K562 (cell line): ENCODE data around the gene OSGEP. TPM values are rescaled to one million over a fixed set of nuclear protein-coding genes. Genes with fewer than 3 reads are reported as not detected.
A peak's percentile ranks its signal among the peaks of the same experiment; 100 is the strongest.

Experiments
- BRF2 ChIP-seq: IDR thresholded peaks from 3 replicates; pipeline ENCODE4 v1.6.1; 2011; ENCODE audit warnings: borderline replicate concordance, mild to moderate bottlenecking; ENCODE audit not compliant: insufficient read length, insufficient read depth
- CBFA2T2 ChIP-seq: fragments of 450-650 bp; conservative IDR thresholded peaks from 2 replicates; pipeline ENCODE4 v1.6.1; 2017; ENCODE audit warnings: mild to moderate bottlenecking
- CREBBP ChIP-seq: IDR thresholded peaks from one replicate; pipeline ENCODE4 v1.6.1; 2012; ENCODE audit warnings: low read depth, mild to moderate bottlenecking, control low read depth, inconsistent platforms, low read length
- CREM ChIP-seq: IDR thresholded peaks from 2 replicates; pipeline ENCODE4 v1.6.1; 2014; ENCODE audit warnings: antibody characterized with exemption, low read depth
- FOS ChIP-seq: IDR thresholded peaks from 3 replicates; pipeline ENCODE4 v1.6.1; 2011; ENCODE audit not compliant: insufficient read length; ENCODE audit errors: extremely low read depth
- KDM1A ChIP-seq, 2 experiments: fragments of 450-650 bp; IDR thresholded peaks; 2 replicates each; pipeline ENCODE4 v1.6.1; 2016; ENCODE audit warnings: mild to moderate bottlenecking in 2 of 2
- MCM5 ChIP-seq: fragments of 450-650 bp; IDR thresholded peaks from 2 replicates; pipeline ENCODE4 v1.6.1; 2016; ENCODE audit warnings: low read depth
- NCOR1 ChIP-seq: fragments of 450-650 bp; IDR thresholded peaks from 2 replicates; pipeline ENCODE4 v1.6.1; 2016; ENCODE audit warnings: mild to moderate bottlenecking, moderate library complexity
- POLR2G ChIP-seq: fragments of 200-400 bp; formaldehyde crosslinking; IDR thresholded peaks from 2 replicates; pipeline ENCODE4 v1.6.1; 2017; ENCODE audit warnings: low read depth, mild to moderate bottlenecking, antibody characterized with exemption, low read length, moderate library complexity
- POLR3G ChIP-seq: IDR thresholded peaks from 2 replicates; pipeline ENCODE4 v1.6.1; 2011; ENCODE audit not compliant: insufficient read length, insufficient replicate concordance; ENCODE audit errors: extremely low read depth
- PRMT5 ChIP-seq: sonication (generic); formaldehyde crosslinking; IDR thresholded peaks from 2 replicates; pipeline ENCODE4 v1.5.0; 2020; ENCODE audit warnings: missing genetic modification reagents
- PTBP1 ChIP-seq: fragments of 200-400 bp; formaldehyde crosslinking; IDR thresholded peaks from 2 replicates; pipeline ENCODE4 v1.6.1; 2017; ENCODE audit warnings: low read depth, low read length
- PYGO2 ChIP-seq: fragments of 450-650 bp; IDR thresholded peaks from 2 replicates; pipeline ENCODE4 v1.6.1; 2016; ENCODE audit warnings: mild to moderate bottlenecking, missing genetic modification characterization, moderate library complexity, missing compliant biosample characterization
- SMARCA5 ChIP-seq: fragments of 450-650 bp; IDR thresholded peaks from 2 replicates; pipeline ENCODE4 v1.6.1; 2016
- TCF3 ChIP-seq: sonication (generic); formaldehyde crosslinking; IDR thresholded peaks from 2 replicates; pipeline ENCODE4 v1.4.0; 2020; ENCODE audit warnings: mild to moderate bottlenecking, missing genetic modification reagents
- THRA ChIP-seq: fragments of 450-650 bp; IDR thresholded peaks from 2 replicates; pipeline ENCODE4 v1.6.1; 2017; ENCODE audit warnings: mild to moderate bottlenecking, moderate library complexity
- ZBTB5 ChIP-seq: fragments of 450-650 bp; IDR thresholded peaks from 2 replicates; pipeline ENCODE4 v1.6.1; 2017; ENCODE audit warnings: antibody characterized with exemption
- ZNF184 ChIP-seq: sonication (generic); formaldehyde crosslinking; IDR thresholded peaks from 2 replicates; pipeline ENCODE4 v1.5.0; 2020; ENCODE audit warnings: missing genetic modification reagents
- ZNF408 ChIP-seq: fragments of 250-450 bp; sonication (Bioruptor Pico); IDR thresholded peaks from 2 replicates; pipeline ENCODE4 v1.4.0; 2020; ENCODE audit warnings: low read depth, mild to moderate bottlenecking, moderate library complexity
- ZNF830 ChIP-seq: fragments of 250-450 bp; sonication (Bioruptor Pico); IDR thresholded peaks from 2 replicates; pipeline ENCODE4 v1.5.0; 2021; ENCODE audit warnings: mild to moderate bottlenecking
- polyA plus RNA-seq, 8 experiments: library from polyadenylated mRNA; depleted of rRNA in 4 of 8; stranded (reverse) in 5 of 8; unstranded in 3 of 8; fragments of >200 nt; fragmentation: Nextera tagmentation in 2 of 8; fragmentation: Illumina TruSeq in 1 of 8; extraction: Ambion mirVana in 2 of 8; extraction: Trizol in 1 of 8; gene quantifications; 2 replicates each; pipeline versions ENCODE4 v1.2.1 to v1.2.3, GENCODE V29; 2011 to 2014; ENCODE audit warnings: inconsistent platforms in 1 of 8, missing spikeins in 1 of 8
- total RNA-seq, 7 experiments: library from RNA; depleted of rRNA in 6 of 7; stranded (reverse); fragments of >200 nt in 6 of 7; fragmentation: Illumina TruSeq in 2 of 7; extraction: Trizol in 2 of 7; gene quantifications; 2 replicates each; pipeline versions ENCODE4 v1.2.1 to v1.2.3, GENCODE V29; 2011 to 2021; ENCODE audit warnings: low replicate concordance in 1 of 7
- TF ChIP-seq, protein P1 (sequence below): fragments of 250-450 bp; sonication (Bioruptor Pico); IDR thresholded peaks from 2 replicates; pipeline ENCODE4 v1.8.0; 2022; ENCODE audit warnings: inconsistent platforms, mild to moderate bottlenecking, moderate library complexity, borderline replicate concordance
- TF ChIP-seq, protein P2 (sequence below): fragments of 450-650 bp; formaldehyde crosslinking; IDR thresholded peaks from 2 replicates; pipeline ENCODE4 v1.4.0; 2022; ENCODE audit warnings: missing genetic modification characterization

OSGEP gene
- total and polyA plus RNA-seq, 9 of the 15 experiments (the other 6 are each of a cell fraction or from before 2014, with no cell fraction given): 32.1 to 59.2 (median 44.1) TPM

DNA sequence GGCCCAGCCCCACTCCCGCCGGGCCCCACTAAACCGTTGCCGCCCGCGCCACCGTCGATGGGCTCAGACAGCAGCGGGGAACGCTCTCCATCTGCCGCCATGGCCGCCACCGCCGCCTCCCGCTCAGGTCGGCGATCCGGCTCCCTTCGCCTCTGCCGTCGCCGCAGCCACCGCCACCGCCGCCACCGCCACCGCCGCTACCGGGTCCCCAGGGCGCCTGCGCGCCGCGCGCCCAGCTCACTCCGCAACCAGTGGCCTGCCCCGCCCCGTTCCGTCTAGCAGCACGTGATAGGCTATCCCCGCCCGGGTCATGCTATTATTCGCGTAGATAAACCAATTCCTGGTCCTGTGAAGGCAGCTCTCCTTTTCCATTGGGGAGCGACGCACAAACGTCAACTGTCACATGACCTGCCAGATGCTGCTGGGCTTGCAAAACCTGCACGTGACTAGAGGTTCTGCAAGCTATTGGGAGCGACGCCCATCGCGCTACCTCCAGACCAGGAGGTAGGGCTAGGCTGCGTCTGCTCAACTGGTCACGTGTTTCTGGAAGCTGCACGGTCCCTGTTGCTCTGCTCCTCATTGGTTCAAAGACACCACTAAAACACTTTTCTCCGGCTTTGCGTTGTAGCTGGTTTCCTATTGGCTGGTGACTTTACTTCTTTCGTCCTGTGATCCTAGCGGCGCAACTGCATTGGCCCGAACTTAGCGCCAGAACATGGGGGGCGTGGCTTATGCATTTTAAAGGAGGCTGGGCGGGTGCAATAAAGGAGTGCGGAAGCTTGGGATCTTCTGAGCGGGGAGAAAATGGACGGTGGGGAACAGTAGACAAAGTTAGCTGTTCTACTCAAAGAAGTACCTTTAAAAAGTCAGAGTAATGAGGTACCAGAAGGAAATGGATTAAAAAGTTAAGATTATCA is 6.9 kb upstream of the OSGEP start, which contains the start of gene PIP4P1 (continued):
- TF ChIP-seq, protein P1, sequence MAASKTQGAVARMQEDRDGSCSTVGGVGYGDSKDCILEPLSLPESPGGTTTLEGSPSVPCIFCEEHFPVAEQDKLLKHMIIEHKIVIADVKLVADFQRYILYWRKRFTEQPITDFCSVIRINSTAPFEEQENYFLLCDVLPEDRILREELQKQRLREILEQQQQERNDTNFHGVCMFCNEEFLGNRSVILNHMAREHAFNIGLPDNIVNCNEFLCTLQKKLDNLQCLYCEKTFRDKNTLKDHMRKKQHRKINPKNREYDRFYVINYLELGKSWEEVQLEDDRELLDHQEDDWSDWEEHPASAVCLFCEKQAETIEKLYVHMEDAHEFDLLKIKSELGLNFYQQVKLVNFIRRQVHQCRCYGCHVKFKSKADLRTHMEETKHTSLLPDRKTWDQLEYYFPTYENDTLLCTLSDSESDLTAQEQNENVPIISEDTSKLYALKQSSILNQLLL (CRISPR knock-in tag): no peak
- peak; percentile 95 for TF ChIP-seq CBFA2T2
- peak; percentile 80 for TF ChIP-seq POLR2G
- TF ChIP-seq MCM5: no peak
- TF ChIP-seq PTBP1: no peak
- TF ChIP-seq SMARCA5: no peak
- no peak for TF ChIP-seq THRA
- TF ChIP-seq PRMT5 (CRISPR knock-in tag): no peak
- TF ChIP-seq TCF3 (CRISPR knock-in tag): 0 out of 2 replicates have a peak, but pooled peaks have one; percentile 20
- no peak for TF ChIP-seq CREBBP
- no peak for TF ChIP-seq NCOR1
- TF ChIP-seq KDM1A (IDR thresholded peaks at IDR 0.05): no peak
- TF ChIP-seq, protein P2, sequence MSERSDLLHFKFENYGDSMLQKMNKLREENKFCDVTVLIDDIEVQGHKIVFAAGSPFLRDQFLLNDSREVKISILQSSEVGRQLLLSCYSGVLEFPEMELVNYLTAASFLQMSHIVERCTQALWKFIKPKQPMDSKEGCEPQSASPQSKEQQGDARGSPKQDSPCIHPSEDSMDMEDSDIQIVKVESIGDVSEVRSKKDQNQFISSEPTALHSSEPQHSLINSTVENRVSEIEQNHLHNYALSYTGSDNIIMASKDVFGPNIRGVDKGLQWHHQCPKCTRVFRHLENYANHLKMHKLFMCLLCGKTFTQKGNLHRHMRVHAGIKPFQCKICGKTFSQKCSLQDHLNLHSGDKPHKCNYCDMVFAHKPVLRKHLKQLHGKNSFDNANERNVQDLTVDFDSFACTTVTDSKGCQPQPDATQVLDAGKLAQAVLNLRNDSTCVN (CRISPR knock-in tag): no peak
- peak; percentile 74 for TF ChIP-seq FOS
- TF ChIP-seq ZNF408: no peak
- TF ChIP-seq ZNF830 (CRISPR knock-in tag): no peak
- TF ChIP-seq CREM: peak; percentile 87
- TF ChIP-seq PYGO2 (tag): no peak
- no peak for TF ChIP-seq BRF2
- peak; percentile 80; the same call in 1 of the 2 replicates for TF ChIP-seq ZBTB5
- TF ChIP-seq POLR3G: no peak
- no peak for TF ChIP-seq ZNF184 (CRISPR knock-in tag)
